ENCODE data around the gene NANOS3.
A peak's percentile ranks its signal among the peaks of the same experiment; 100 is the strongest.
"Not testable (repeated sequence)": the region's sequence is repeated elsewhere in the genome, so short reads cannot be mapped to it uniquely, and the experiment has no call there.

Gene NANOS3

GRCh38 chr19:13842291-13843103 lies 34.4 kb upstream of the NANOS3 start:
- DNase-seq: peak in 40 of 58 donors; percentile 15 to 64 (median 40)

GRCh38 chr19:13843104-13843921 lies 33.6 kb upstream of the NANOS3 start:
- peak in 3 of 58 donors; percentile 12 to 35 (median 23) for DNase-seq

GRCh38 chr19:13844130-13844631 lies 32.8 kb upstream of the NANOS3 start:
- DNase-seq: no peak

GRCh38 chr19:13846557-13847406 lies 30.2 kb upstream of the NANOS3 start:
- DNase-seq: peak in 50 of 58 donors; percentile 20 to 93 (median 62)

- DNase-seq: peak in 55 of 58 donors; percentile 21 to 87 (median 64)
Observed at GRCh38 chr19:13847407-13848339, 29.3 kb upstream of the NANOS3 start.

GRCh38 chr19:13848340-13848677 lies 28.6 kb upstream of the NANOS3 start:
- DNase-seq: no peak

- DNase-seq: no peak
Observed at GRCh38 chr19:13848798-13849676, 27.9 kb upstream of the NANOS3 start.

- peak in 52 of 58 donors; percentile 12 to 85 (median 62) for DNase-seq
Observed at GRCh38 chr19:13849991-13850909, 26.7 kb upstream of the NANOS3 start.

GRCh38 chr19:13850910-13851733 lies 25.8 kb upstream of the NANOS3 start:
- DNase-seq: peak in 39 of 58 donors; percentile 11 to 90 (median 46)

- DNase-seq: not testable (repeated sequence)
Observed at GRCh38 chr19:13851734-13852114, 25.2 kb upstream of the NANOS3 start.

GRCh38 chr19:13852171-13852707 lies 24.7 kb upstream of the NANOS3 start:
- not testable (repeated sequence) for DNase-seq

- no peak for DNase-seq
Observed at GRCh38 chr19:13856497-13856896, 20.4 kb upstream of the NANOS3 start.

GRCh38 chr19:13859361-13859880 lies 17.5 kb upstream of the NANOS3 start:
- no peak for DNase-seq

GRCh38 chr19:13860679-13861391 lies 16.1 kb upstream of the NANOS3 start:
- no peak for DNase-seq

- no peak for DNase-seq
Observed at GRCh38 chr19:13861392-13861713, 15.6 kb upstream of the NANOS3 start.

All from anterior cingulate cortex (tissue), 58 donors.